GOT3 (cell line): ENCODE data around the gene OSBPL2.

ENCODE experiments used
- DNase-seq: peaks from one replicate; lab custom pipeline; 2025; ENCODE audit warnings: mixed read lengths; lab: John Stamatoyannopoulos, UW

Gene OSBPL2

GRCh38 chr20:62326959-62327725 lies 88.8 kb downstream of the OSBPL2 start:
- DNase-seq = no peak

GRCh38 chr20:62327726-62328495 lies 89.6 kb downstream of the OSBPL2 start:
- no peak for DNase-seq

GRCh38 chr20:62328684-62329388 lies 90.5 kb downstream of the OSBPL2 start:
- no peak for DNase-seq

- no peak for DNase-seq
Observed at GRCh38 chr20:62329389-62330377, 91.4 kb downstream of the OSBPL2 start.

- DNase-seq = no peak
Observed at GRCh38 chr20:62330576-62331317, 92.4 kb downstream of the OSBPL2 start.

- DNase-seq = no peak
Observed at GRCh38 chr20:62331347-62331746, 93.0 kb downstream of the OSBPL2 start.

- DNase-seq = no peak
Observed at GRCh38 chr20:62332421-62332820, 94.1 kb downstream of the OSBPL2 start.

GRCh38 chr20:62332989-62333819 lies 94.9 kb downstream of the OSBPL2 start:
- DNase-seq = no peak

- DNase-seq = no peak
Observed at GRCh38 chr20:62333820-62334595, 95.7 kb downstream of the OSBPL2 start.

GRCh38 chr20:62334881-62335280 lies 96.6 kb downstream of the OSBPL2 start:
- no peak for DNase-seq

- no peak for DNase-seq
Observed at GRCh38 chr20:62335532-62335931, 97.2 kb downstream of the OSBPL2 start.

- no peak for DNase-seq
Observed at GRCh38 chr20:62336329-62336728, 98.0 kb downstream of the OSBPL2 start.

- DNase-seq = no peak
Observed at GRCh38 chr20:62336775-62337557, 98.6 kb downstream of the OSBPL2 start.

- no peak for DNase-seq
Observed at GRCh38 chr20:62337558-62338293, 99.4 kb downstream of the OSBPL2 start.

- DNase-seq = no peak
Observed at GRCh38 chr20:62338294-62338620, 99.9 kb downstream of the OSBPL2 start.

GRCh38 chr20:62339647-62340062 lies 101.3 kb downstream of the OSBPL2 start:
- DNase-seq = no peak

- no peak for DNase-seq
Observed at GRCh38 chr20:62342910-62343309, 104.6 kb downstream of the OSBPL2 start.

- DNase-seq = no peak
Observed at GRCh38 chr20:62344092-62344491, 105.8 kb downstream of the OSBPL2 start.
